Measurements from ENCODE around the gene EPOP. TPM values are rescaled to one million over a fixed set of nuclear protein-coding genes. Genes with fewer than 3 reads are reported as not detected.

Gene EPOP
- total and polyA plus RNA-seq, 3 donors from 2014 or later: 16.8 to 19.4 (median 18.6) TPM

DNA sequence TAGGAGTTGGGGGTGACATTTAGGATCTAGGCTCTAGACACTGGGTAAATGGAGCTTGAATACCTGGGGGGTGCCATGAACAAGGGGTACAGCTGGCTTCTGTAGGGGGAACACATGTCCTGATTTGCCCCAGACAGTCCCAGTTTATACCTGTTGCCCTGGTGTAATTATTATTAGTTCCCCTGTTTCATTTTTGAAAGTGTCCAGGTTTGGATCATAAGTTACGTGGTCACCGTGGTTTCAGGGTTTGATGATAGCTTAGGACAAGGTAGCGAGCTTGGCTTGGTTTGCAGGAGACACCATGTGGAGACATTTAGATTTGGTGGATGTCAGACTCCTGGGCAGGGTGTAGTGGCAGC, 35.8 kb upstream of the EPOP start:
- H3K4me3 ChIP-seq: no peak overlapping the region
- DNase-seq: no peak
- H3K27me3 ChIP-seq: no peaks in the 10 kb centered on the region
- no peaks in the 10 kb centered on the region for H3K36me3 ChIP-seq (ENCODE audit: low read depth, missing control alignments)
- intact Hi-C loops (cut with DNase I; ENCODE audit: low total_unique reads): no loop called here
- WGBS, 2 donors: 93 to 97% methylated on average over 3 of the region's 3 CpGs
- H3K4me1 ChIP-seq: peaks cover 14% of the 10 kb centered on the region
- no peaks in the 10 kb centered on the region for H3K9me3 ChIP-seq
- TF ChIP-seq, protein P1, sequence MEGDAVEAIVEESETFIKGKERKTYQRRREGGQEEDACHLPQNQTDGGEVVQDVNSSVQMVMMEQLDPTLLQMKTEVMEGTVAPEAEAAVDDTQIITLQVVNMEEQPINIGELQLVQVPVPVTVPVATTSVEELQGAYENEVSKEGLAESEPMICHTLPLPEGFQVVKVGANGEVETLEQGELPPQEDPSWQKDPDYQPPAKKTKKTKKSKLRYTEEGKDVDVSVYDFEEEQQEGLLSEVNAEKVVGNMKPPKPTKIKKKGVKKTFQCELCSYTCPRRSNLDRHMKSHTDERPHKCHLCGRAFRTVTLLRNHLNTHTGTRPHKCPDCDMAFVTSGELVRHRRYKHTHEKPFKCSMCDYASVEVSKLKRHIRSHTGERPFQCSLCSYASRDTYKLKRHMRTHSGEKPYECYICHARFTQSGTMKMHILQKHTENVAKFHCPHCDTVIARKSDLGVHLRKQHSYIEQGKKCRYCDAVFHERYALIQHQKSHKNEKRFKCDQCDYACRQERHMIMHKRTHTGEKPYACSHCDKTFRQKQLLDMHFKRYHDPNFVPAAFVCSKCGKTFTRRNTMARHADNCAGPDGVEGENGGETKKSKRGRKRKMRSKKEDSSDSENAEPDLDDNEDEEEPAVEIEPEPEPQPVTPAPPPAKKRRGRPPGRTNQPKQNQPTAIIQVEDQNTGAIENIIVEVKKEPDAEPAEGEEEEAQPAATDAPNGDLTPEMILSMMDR (IDR thresholded peaks at IDR 0.05): no peak
- TF ChIP-seq POLR2A (IDR thresholded peaks at IDR 0.05): no peak
- H3K27ac ChIP-seq: no peak overlapping the region

GRCh38 chr17:38709864-38710603, 35.3 kb upstream of the EPOP start:
- Histone ChIP-seq H3K27me3 (no peaks in the 10 kb centered on the region), H3K4me1 (peaks cover 14% of the 10 kb centered on the region), H3K27ac (no peak overlapping the region), H3K9me3 (no peaks in the 10 kb centered on the region), H3K36me3 (ENCODE audit: low read depth, missing control alignments) (no peaks in the 10 kb centered on the region), H3K4me3 (no peak overlapping the region)
- DNase-seq: no peak
- WGBS, 2 donors: 75 to 81% methylated on average over 13 of the region's 13 CpGs
- TF ChIP-seq, protein P1 (IDR thresholded peaks at IDR 0.05): no peak
- no peak for TF ChIP-seq POLR2A (IDR thresholded peaks at IDR 0.05)
- intact Hi-C loops (cut with DNase I; ENCODE audit: low total_unique reads): no loop called here

- H3K27me3 ChIP-seq: no peaks in the 10 kb centered on the region
- no peak overlapping the region for H3K27ac ChIP-seq
- intact Hi-C loops (cut with DNase I; ENCODE audit: low total_unique reads): no loop called here
- no peaks in the 10 kb centered on the region for H3K36me3 ChIP-seq (ENCODE audit: low read depth, missing control alignments)
- 88 to 94% methylated on average over 15 to 18 of the region's 18 CpGs for WGBS, 2 donors
- no peaks in the 10 kb centered on the region for H3K9me3 ChIP-seq
- peaks cover 14% of the 10 kb centered on the region for H3K4me1 ChIP-seq
- DNase-seq: no peak
- no peak for TF ChIP-seq POLR2A (IDR thresholded peaks at IDR 0.05)
- TF ChIP-seq, protein P1 (IDR thresholded peaks at IDR 0.05): no peak
- no peak overlapping the region for H3K4me3 ChIP-seq
Observed at GRCh38 chr17:38709104-38709820, 34.5 kb upstream of the EPOP start.

DNA sequence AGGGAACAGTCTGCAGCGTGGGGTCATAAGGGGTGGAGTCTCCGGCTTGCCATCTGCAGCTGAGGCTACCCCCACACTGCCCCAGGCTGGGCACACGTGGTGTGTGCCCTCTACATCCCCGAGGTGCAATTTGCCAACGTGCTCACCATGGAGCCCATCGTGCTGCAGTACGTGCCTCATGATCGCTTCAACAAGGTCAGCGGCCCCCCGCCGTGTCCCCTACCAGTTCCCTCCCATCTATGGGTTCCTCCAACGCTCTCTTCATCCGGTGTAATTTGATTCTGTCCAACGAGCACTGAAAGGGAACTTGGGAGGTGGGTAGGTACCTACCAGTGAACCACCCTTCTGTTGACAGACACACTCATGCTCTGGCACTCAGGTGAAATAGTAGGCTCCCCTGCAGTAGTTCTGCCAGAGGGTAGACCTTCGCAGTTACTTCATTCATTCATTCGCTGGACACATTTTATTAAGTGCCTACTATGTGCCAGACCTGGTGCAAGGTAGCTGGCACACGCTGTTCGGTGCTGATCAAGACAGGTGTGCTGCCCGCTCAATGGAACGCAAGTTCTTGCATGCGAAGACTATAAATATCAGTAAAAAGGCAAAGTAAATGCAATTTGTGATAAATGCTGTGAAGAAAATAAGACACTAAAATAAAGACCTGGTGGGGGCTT, 33.1 kb upstream of the EPOP start:
- H3K4me3 ChIP-seq: no peak overlapping the region
- TF ChIP-seq POLR2A (IDR thresholded peaks at IDR 0.05): no peak
- TF ChIP-seq, protein P1 (IDR thresholded peaks at IDR 0.05): no peak
- no peaks in the 10 kb centered on the region for H3K9me3 ChIP-seq
- WGBS, 2 donors: 66 to 70% methylated on average over 20 to 21 of the region's 21 CpGs
- intact Hi-C loops (cut with DNase I; ENCODE audit: low total_unique reads): no loop called here
- H3K36me3 ChIP-seq (ENCODE audit: low read depth, missing control alignments): no peaks in the 10 kb centered on the region
- no peak overlapping the region for H3K27ac ChIP-seq
- DNase-seq: peak; percentile 47
- H3K27me3 ChIP-seq: no peaks in the 10 kb centered on the region
- H3K4me1 ChIP-seq: peaks cover 22% of the 10 kb centered on the region
